ENCODE data around the gene TNK1. TPM values are rescaled to one million over a fixed set of nuclear protein-coding genes. Genes with fewer than 3 reads are reported as not detected.
"Not testable (repeated sequence)": the region's sequence is repeated elsewhere in the genome, so short reads cannot be mapped to it uniquely, and the experiment has no call there.

The TNK1 gene
- total RNA-seq, 1 experiment from 2014 or later, result 10.1 TPM

GRCh38 chr17:7334938-7335538 is 45.9 kb upstream of the TNK1 start:
- H3K4me3 Mint-ChIP-seq, result peak overlapping the region in 1 of 2 experiments; percentile 25; a peak in 1 of 5 replicates
- H2BK5ac ChIP-seq (ENCODE audit: insufficient read length, low read length), result no peak overlapping the region
- no peak overlapping the region for H3K27ac Mint-ChIP-seq
- no peak overlapping the region for H2BK12ac ChIP-seq (ENCODE audit: insufficient read length, low read depth, low read length)
- H4K91ac ChIP-seq (ENCODE audit: insufficient read length, low read depth, low read length), result no peak overlapping the region
- H3K9me3 Mint-ChIP-seq, result no peaks in the 10 kb centered on the region
- H4K5ac ChIP-seq (ENCODE audit: insufficient read length, low read depth, low read length), result no peak overlapping the region
- H3K27me3 Mint-ChIP-seq (ENCODE audit: low read depth), result no peaks in the 10 kb centered on the region; the same call in 1 of the 2 replicates
- no peak overlapping the region for H3K18ac ChIP-seq (ENCODE audit: insufficient read length, low read depth, low read length)
- no peak overlapping the region for H3K9ac ChIP-seq (ENCODE audit: extremely low read depth, insufficient read length, low read length)
- no peak overlapping the region for H3K4ac ChIP-seq (ENCODE audit: low read depth, low read length)
- no peak overlapping the region for H3K23ac ChIP-seq (ENCODE audit: insufficient read length, low read depth, low read length)
- H3K9me3 ChIP-seq (ENCODE audit: control insufficient read depth, low read depth, low read length), result no peaks in the 10 kb centered on the region
- H3K23me2 ChIP-seq (ENCODE audit: insufficient read length, low read depth, low read length, poor library complexity, severe bottlenecking), result peaks cover 6% of the 10 kb centered on the region
- H3K14ac ChIP-seq (ENCODE audit: insufficient read depth, low read length), result no peak overlapping the region
- no peaks in the 10 kb centered on the region; a peak in 1 of 7 replicates for H3K36me3 Mint-ChIP-seq (ENCODE audit: insufficient read depth in 1 of 3, low read depth in 3 of 3)
- no peak overlapping the region for H2BK15ac ChIP-seq (ENCODE audit: low read depth, low read length)
- H2AFZ ChIP-seq (ENCODE audit: low read length), result no peak overlapping the region
- no peak for DNase-seq
- no peaks in the 10 kb centered on the region for H3K27me3 ChIP-seq (ENCODE audit: insufficient read depth, low read length)
- H3K4me2 ChIP-seq (ENCODE audit: insufficient read depth, insufficient read length, low read length), result no peak overlapping the region
- H3K79me1 ChIP-seq (ENCODE audit: insufficient read depth, low read depth, low read length, poor library complexity, severe bottlenecking), result no peaks in the 10 kb centered on the region
- H3K4me1 ChIP-seq (ENCODE audit: insufficient read depth, low read length), result peaks cover 4% of the 10 kb centered on the region; the same call in 1 of the 2 replicates
- no peak overlapping the region for H2AK5ac ChIP-seq (ENCODE audit: insufficient read length, low read length)
- TF ChIP-seq, protein P1, sequence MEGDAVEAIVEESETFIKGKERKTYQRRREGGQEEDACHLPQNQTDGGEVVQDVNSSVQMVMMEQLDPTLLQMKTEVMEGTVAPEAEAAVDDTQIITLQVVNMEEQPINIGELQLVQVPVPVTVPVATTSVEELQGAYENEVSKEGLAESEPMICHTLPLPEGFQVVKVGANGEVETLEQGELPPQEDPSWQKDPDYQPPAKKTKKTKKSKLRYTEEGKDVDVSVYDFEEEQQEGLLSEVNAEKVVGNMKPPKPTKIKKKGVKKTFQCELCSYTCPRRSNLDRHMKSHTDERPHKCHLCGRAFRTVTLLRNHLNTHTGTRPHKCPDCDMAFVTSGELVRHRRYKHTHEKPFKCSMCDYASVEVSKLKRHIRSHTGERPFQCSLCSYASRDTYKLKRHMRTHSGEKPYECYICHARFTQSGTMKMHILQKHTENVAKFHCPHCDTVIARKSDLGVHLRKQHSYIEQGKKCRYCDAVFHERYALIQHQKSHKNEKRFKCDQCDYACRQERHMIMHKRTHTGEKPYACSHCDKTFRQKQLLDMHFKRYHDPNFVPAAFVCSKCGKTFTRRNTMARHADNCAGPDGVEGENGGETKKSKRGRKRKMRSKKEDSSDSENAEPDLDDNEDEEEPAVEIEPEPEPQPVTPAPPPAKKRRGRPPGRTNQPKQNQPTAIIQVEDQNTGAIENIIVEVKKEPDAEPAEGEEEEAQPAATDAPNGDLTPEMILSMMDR (conservative IDR thresholded peaks at IDR 0.05), result no peak
- H3T11ph ChIP-seq (ENCODE audit: low read length), result no peak overlapping the region
- H3K79me2 ChIP-seq (ENCODE audit: insufficient read depth, low read length), result no peaks in the 10 kb centered on the region
- no peak overlapping the region for H2BK120ac ChIP-seq (ENCODE audit: low read depth, low read length, poor library complexity, severe bottlenecking)
- H4K20me1 ChIP-seq (ENCODE audit: control insufficient read depth, insufficient read depth, insufficient read length), result no peaks in the 10 kb centered on the region
- no CpG with 5 or more reads among the region's 3 CpGs for WGBS (ENCODE audit: extremely low coverage, insufficient read length, low lambda C conversion rate)
- H4K8ac ChIP-seq (replicated peaks; ENCODE audit: insufficient read length, low read depth, low read length), result no peak overlapping the region
- H3K27ac ChIP-seq (ENCODE audit: insufficient read length, low read depth, low read length), result no peak overlapping the region
- H3K56ac ChIP-seq (ENCODE audit: insufficient read length, low read depth, low read length), result no peak overlapping the region
- H3K4me1 Mint-ChIP-seq, result peaks cover 23 to 38% of the 10 kb centered on the region in 2 experiments
- no peak overlapping the region for H2BK20ac ChIP-seq (ENCODE audit: low read depth, low read length, poor library complexity, severe bottlenecking)

GRCh38 chr17:7335765-7336164 is 45.1 kb upstream of the TNK1 start:
- H3K4ac ChIP-seq (ENCODE audit: low read depth, low read length); H3K23ac ChIP-seq (ENCODE audit: insufficient read length, low read depth, low read length); H2AFZ ChIP-seq (ENCODE audit: low read length); H3K4me1 ChIP-seq (ENCODE audit: insufficient read depth, low read length); H3K56ac ChIP-seq (ENCODE audit: insufficient read length, low read depth, low read length); H3K14ac ChIP-seq (ENCODE audit: insufficient read depth, low read length); DNase-seq; H3K27me3 ChIP-seq (ENCODE audit: insufficient read depth, low read length); H4K8ac ChIP-seq (replicated peaks; ENCODE audit: insufficient read length, low read depth, low read length); H3K79me2 ChIP-seq (ENCODE audit: insufficient read depth, low read length); H3K4me2 ChIP-seq (ENCODE audit: insufficient read depth, insufficient read length, low read length); H2BK120ac ChIP-seq (ENCODE audit: low read depth, low read length, poor library complexity, severe bottlenecking); H2BK15ac ChIP-seq (ENCODE audit: low read depth, low read length); H2BK12ac ChIP-seq (ENCODE audit: insufficient read length, low read depth, low read length); H3K27me3 Mint-ChIP-seq (ENCODE audit: low read depth); H3T11ph ChIP-seq (ENCODE audit: low read length); H2AK5ac ChIP-seq (ENCODE audit: insufficient read length, low read length); H3K36me3 Mint-ChIP-seq (ENCODE audit: insufficient read depth in 1 of 3, low read depth in 3 of 3); H4K20me1 ChIP-seq (ENCODE audit: control insufficient read depth, insufficient read depth, insufficient read length); H3K9me3 ChIP-seq (ENCODE audit: control insufficient read depth, low read depth, low read length); H3K18ac ChIP-seq (ENCODE audit: insufficient read length, low read depth, low read length); H4K5ac ChIP-seq (ENCODE audit: insufficient read length, low read depth, low read length); H3K9me3 Mint-ChIP-seq; H2BK20ac ChIP-seq (ENCODE audit: low read depth, low read length, poor library complexity, severe bottlenecking); H3K79me1 ChIP-seq (ENCODE audit: insufficient read depth, low read depth, low read length, poor library complexity, severe bottlenecking); H3K27ac ChIP-seq (ENCODE audit: insufficient read length, low read depth, low read length); H3K23me2 ChIP-seq (ENCODE audit: insufficient read length, low read depth, low read length, poor library complexity, severe bottlenecking); H4K91ac ChIP-seq (ENCODE audit: insufficient read length, low read depth, low read length); H2BK5ac ChIP-seq (ENCODE audit: insufficient read length, low read length); H3K9ac ChIP-seq (ENCODE audit: extremely low read depth, insufficient read length, low read length): not testable (repeated sequence)
- Mint-ChIP-seq H3K27ac (peak overlapping the region in 1 of 3 experiments; percentile 71; a peak in 1 of 7 replicates), H3K4me3 (peak overlapping the region in 1 of 2 experiments; percentile 70; a peak in 3 of 5 replicates), H3K4me1 (peaks cover 22 to 36% of the 10 kb centered on the region in 2 experiments)
- WGBS (ENCODE audit: extremely low coverage, insufficient read length, low lambda C conversion rate), result no CpG with 5 or more reads among the region's 13 CpGs

Data from H9 (cell line).